Upper lobe of right lung (tissue), 1 donor: ENCODE measurements around the gene ISYNA1. TPM values are rescaled to one million over a fixed set of nuclear protein-coding genes. Genes with fewer than 3 reads are reported as not detected.

Source experiments
- ATAC-seq: fragments of 200-7000 bp; cut with Tn5 transposase; one replicate; pipeline ENCODE4 v1.9.1; 2020; ENCODE audit warnings: mild to moderate bottlenecking, moderate library complexity
- DNase-seq: peaks from one replicate; pipeline ENCODE4 v3.0.0-alpha.2; 2020
- H3K27ac ChIP-seq: fragments of 200-600 bp; one replicate; pipeline ENCODE4 v1.8.0; 2022
- H3K27me3 ChIP-seq: fragments of 200-600 bp; one replicate; pipeline ENCODE4 v1.8.0; 2022; ENCODE audit warnings: mild to moderate bottlenecking
- H3K36me3 ChIP-seq: fragments of 200-600 bp; one replicate; pipeline ENCODE4 v1.8.0; 2022
- H3K4me1 ChIP-seq: fragments of 200-600 bp; one replicate; pipeline ENCODE4 v1.8.0; 2022
- H3K4me3 ChIP-seq: fragments of 200-600 bp; one replicate; pipeline ENCODE4 v1.8.0; 2022; ENCODE audit warnings: mild to moderate bottlenecking
- H3K9me3 ChIP-seq: fragments of 200-600 bp; one replicate; pipeline ENCODE4 v1.8.0; 2022
- intact Hi-C: fragments of 100-400 bp; cut with DNase I; formaldehyde crosslinking; loops from one replicate; pipeline ENCODE4 v1.11.0; 2022
- total RNA-seq: library from RNA; stranded (reverse); fragmentation: NEBNext Ultra II Directional; extraction: Animal tissue kit (Norgen Biotek cat#: 25700); gene quantifications from one replicate; pipeline ENCODE4 v1.2.1, GENCODE V29; 2021
- TF ChIP-seq, protein P1 (sequence below): fragments of 200-600 bp; IDR thresholded peaks from one replicate; pipeline ENCODE4 v1.8.0; 2022; ENCODE audit warnings: antibody characterized with exemption
- donor health status: DM: no; HTN: yes; CAD: no; lungs with severe emphysema.

ISYNA1 gene
- total RNA-seq, 1 donor from 2014 or later = 34.6 TPM

DNA sequence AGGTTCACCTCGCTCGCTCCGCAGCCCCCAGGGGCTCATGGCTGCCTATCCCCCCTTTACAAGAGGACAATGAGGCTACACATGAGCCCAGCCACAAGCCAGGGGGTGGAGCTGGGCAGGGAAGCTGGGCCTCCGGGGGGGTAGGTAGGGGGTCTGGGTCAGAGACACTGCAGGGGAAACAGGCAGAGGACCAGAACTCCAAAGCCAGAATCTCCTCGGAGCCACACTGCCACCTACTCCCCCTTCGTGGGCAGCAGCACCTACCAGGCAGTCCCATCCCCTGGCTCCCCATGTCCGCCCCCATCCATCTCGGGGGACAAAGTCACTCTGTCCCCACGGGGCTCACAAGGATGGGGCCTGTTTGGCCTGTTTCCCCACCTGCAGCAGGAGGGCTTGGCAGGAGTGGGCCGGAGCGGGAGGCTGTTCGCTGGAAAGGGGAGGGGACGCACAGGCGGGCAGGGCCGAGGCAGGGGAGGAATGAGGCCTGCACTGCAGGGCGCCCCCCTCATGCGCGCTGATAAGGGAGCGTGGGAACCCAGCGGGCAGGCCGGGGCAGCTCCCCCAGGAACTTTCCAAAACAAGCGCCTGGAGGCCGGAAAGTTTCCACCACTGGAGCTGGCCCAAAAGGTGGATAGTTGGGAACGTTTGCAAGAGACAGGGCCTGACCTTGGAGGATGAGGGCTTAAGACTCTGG, 545 bp upstream of the ISYNA1 start:
- Histone ChIP-seq H3K27me3 (no peaks in the 10 kb centered on the region), H3K4me3 (peak overlapping the region; percentile 63), H3K9me3 (no peaks in the 10 kb centered on the region), H3K36me3 (peaks cover 8% of the 10 kb centered on the region), H3K27ac (peak overlapping the region; percentile 58), H3K4me1 (peaks cover 19% of the 10 kb centered on the region)
- TF ChIP-seq, protein P1, sequence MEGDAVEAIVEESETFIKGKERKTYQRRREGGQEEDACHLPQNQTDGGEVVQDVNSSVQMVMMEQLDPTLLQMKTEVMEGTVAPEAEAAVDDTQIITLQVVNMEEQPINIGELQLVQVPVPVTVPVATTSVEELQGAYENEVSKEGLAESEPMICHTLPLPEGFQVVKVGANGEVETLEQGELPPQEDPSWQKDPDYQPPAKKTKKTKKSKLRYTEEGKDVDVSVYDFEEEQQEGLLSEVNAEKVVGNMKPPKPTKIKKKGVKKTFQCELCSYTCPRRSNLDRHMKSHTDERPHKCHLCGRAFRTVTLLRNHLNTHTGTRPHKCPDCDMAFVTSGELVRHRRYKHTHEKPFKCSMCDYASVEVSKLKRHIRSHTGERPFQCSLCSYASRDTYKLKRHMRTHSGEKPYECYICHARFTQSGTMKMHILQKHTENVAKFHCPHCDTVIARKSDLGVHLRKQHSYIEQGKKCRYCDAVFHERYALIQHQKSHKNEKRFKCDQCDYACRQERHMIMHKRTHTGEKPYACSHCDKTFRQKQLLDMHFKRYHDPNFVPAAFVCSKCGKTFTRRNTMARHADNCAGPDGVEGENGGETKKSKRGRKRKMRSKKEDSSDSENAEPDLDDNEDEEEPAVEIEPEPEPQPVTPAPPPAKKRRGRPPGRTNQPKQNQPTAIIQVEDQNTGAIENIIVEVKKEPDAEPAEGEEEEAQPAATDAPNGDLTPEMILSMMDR = no peak
- DNase-seq = no peak
- intact Hi-C loops = no loop called here
- ATAC-seq = no peak

DNA sequence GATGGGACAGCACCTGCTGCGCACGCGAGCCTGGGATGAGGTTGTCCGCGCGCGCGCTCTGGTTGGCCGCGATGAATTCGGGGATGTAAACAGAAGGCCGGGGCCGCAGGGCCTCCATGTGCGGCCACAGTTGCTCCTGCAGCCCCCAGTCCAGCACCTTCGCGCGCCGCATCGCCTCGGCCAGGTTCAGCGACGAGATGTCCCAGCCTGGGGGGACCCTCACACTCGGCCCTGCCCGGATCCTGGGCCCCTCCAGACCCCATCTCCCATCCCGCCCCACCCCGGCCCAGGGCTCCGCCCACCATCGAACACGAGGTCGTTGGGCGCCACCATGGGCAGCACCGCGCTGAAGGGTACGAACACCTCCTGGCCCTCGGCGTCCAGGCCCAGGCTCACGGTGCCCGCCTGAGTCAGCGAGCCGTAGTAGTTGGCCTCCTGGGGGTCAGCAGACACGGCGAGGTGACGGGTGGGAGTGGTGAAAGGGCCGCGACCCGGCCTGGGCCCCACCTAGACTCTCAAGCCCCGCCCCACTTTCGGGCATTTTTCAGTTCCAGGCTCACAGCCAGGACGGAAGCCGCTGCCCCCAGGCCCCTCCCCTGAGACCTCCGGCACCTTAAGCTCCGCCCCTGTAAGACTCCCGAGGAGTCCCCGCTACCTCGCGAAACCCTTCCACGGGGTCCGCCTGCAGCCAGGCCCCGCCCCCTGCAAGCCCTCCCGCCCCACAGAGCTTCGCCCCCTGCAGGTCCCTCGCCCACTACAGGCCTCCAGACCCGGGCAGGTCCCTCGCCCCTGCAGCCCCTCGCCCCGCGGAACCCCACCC, 1.1 kb downstream of the ISYNA1 start:
- Histone ChIP-seq H3K27ac (no peak overlapping the region), H3K36me3 (no peaks in the 10 kb centered on the region), H3K9me3 (no peaks in the 10 kb centered on the region), H3K27me3 (no peaks in the 10 kb centered on the region), H3K4me1 (peaks cover 25% of the 10 kb centered on the region), H3K4me3 (peak overlapping the region; percentile 63)
- ATAC-seq = peak; percentile 59
- intact Hi-C loops = no loop called here
- DNase-seq = peak; percentile 81
- TF ChIP-seq, protein P1 = no peak

DNA sequence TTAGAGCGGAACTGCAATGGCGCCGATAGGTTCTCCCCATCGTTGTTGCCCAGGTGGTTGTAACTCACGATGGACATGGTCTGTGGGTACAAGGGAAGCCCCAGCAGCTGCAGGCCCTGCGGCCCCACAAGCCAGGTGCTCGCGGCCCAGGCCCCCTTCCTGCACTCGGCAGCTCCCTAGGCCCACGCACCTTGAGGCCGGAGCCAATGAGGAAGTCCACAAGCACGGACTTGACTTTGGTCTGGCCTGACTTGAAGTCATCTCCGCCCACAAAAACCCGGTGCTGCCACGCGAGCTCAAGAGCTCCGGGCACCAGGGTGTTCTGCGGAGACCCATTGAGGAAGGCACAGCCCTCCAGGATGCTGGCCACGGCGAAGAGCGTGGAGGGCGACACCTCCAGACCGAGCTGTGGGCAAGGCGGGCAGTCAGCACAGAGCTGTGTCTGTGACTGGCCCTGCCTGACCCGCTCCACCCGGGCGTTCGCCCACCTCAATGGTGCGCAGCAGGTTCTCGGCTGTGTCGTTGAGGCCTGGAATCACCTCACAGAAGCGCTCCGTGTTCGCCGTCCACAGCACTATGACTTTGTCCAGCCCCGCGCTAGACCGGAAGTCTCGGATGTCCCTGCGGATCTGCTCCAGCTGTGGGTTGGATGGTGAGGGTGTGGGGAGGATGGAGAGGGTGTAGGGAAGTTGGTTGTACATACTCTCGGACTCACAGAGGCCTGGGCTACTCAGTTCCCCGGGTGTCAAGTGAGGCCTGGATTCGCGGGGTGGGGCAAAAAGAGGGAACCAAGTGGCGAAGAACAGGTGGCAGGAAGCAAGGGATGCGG, 1.9 kb downstream of the ISYNA1 start:
- TF ChIP-seq, protein P1 = no peak
- H3K9me3 ChIP-seq = no peaks in the 10 kb centered on the region
- intact Hi-C loops = no loop called here
- H3K36me3 ChIP-seq = no peaks in the 10 kb centered on the region
- peaks cover 25% of the 10 kb centered on the region for H3K4me1 ChIP-seq
- no peak overlapping the region for H3K27ac ChIP-seq
- DNase-seq (no peak), ATAC-seq (no peak)
- no peaks in the 10 kb centered on the region for H3K27me3 ChIP-seq
- peak overlapping the region; percentile 63 for H3K4me3 ChIP-seq

DNA sequence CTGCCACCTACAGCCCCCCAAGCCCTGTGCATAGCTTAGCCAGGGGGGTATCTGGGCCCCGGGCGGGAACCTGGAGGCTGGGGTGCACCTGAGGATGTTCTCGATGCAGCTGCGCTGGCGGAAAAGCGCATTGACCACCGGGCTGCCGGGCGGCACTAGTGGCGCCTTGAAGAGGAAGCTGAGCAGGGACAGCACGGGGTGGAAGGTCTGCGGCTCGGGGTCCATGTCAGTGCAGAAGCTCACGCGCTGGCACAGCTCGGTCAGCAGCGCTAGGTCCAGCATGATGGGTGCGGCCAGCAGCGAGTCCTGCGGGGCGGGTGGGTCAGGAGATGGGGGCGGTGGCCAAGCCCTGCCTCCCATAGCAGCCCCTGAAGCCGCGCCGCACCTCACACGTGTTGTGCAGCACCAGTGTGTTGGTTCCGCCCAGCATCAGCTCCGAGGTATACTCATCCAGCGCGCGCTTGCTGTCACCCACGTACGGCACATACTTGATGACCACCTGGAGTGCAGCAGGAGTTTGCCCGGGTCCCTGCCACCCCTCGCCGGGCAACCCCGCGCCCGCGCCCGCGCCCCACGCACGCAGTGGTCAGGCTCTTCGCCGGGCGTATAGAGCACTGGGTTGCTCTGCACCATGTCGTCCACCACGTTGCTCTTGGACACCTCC, 2.6 kb downstream of the ISYNA1 start:
- Histone ChIP-seq H3K4me1 (peaks cover 25% of the 10 kb centered on the region), H3K4me3 (no peak overlapping the region), H3K27ac (no peak overlapping the region), H3K9me3 (no peaks in the 10 kb centered on the region), H3K27me3 (no peaks in the 10 kb centered on the region), H3K36me3 (no peaks in the 10 kb centered on the region)
- TF ChIP-seq, protein P1 = no peak
- ATAC-seq (no peak), DNase-seq (no peak)
- intact Hi-C loops = no loop called here
